Measurements from ENCODE around the gene BLNK. TPM values are rescaled to one million over a fixed set of nuclear protein-coding genes. Genes with fewer than 3 reads are reported as not detected.

BLNK gene
- total and polyA plus RNA-seq, 2 experiments from 2014 or later, result 0.11 TPM; not detected in 1

DNA sequence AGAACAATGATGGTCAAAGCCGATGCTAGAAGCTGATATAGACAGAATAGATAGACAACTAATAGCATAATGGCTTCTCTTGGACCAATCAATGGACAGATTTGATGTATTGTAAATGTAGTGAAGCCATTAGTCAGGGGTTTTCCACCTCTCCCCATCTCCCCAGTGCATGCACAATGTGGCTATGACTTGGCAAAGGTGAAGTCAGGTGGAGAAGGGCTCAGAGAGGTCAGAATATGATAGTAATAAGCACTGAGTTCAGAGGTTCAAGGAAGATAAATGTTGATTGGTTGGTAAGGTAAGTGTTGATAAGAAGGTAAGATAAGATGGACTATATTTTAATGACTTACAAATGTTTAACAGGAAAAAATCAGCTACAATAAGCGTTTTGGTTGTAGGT, 28.5 kb downstream of the BLNK start:
- peaks cover 2% of the 10 kb centered on the region for H3K27me3 Mint-ChIP-seq (ENCODE audit: insufficient read depth, low read depth, poor library complexity)
- no peak overlapping the region for H3K27ac ChIP-seq (ENCODE audit: low read depth)
- H3K27me3 ChIP-seq (ENCODE audit: insufficient read depth), result no peaks in the 10 kb centered on the region
- peak overlapping the region; percentile 49; the same call in 1 of the 2 replicates for H3K27ac Mint-ChIP-seq
- DNase-seq (ENCODE audit: low spot score), result no peak
- H3K9me3 Mint-ChIP-seq, result no peaks in the 10 kb centered on the region
- no peaks in the 10 kb centered on the region for H3K4me1 ChIP-seq (ENCODE audit: insufficient read depth)
- no peak overlapping the region for H3K4me3 ChIP-seq
- H3K79me2 ChIP-seq (replicated peaks; ENCODE audit: insufficient read depth), result no peaks in the 10 kb centered on the region
- H3K9me2 ChIP-seq (ENCODE audit: insufficient read depth), result no peaks in the 10 kb centered on the region
- no peaks in the 10 kb centered on the region for H3K4me1 Mint-ChIP-seq
- H3K4me2 ChIP-seq, result no peak overlapping the region
- TF ChIP-seq, protein P1, sequence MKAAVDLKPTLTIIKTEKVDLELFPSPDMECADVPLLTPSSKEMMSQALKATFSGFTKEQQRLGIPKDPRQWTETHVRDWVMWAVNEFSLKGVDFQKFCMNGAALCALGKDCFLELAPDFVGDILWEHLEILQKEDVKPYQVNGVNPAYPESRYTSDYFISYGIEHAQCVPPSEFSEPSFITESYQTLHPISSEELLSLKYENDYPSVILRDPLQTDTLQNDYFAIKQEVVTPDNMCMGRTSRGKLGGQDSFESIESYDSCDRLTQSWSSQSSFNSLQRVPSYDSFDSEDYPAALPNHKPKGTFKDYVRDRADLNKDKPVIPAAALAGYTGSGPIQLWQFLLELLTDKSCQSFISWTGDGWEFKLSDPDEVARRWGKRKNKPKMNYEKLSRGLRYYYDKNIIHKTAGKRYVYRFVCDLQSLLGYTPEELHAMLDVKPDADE (IDR thresholded peaks at IDR 0.05), result no peak
- TF ChIP-seq NANOG (IDR thresholded peaks at IDR 0.05; ENCODE audit: borderline replicate concordance) (no peak), JUNB (IDR thresholded peaks at IDR 0.05; ENCODE audit: unreplicated experiment) (no peak), ZNF114 (CRISPR knock-in tag; IDR thresholded peaks at IDR 0.05) (no peak), CREB1 (CRISPR knock-in tag; IDR thresholded peaks at IDR 0.05; ENCODE audit: low read depth) (no peak), EZH2 (IDR thresholded peaks at IDR 0.05; ENCODE audit: low read depth, unreplicated experiment) (no peak)
- H3K36me3 ChIP-seq (ENCODE audit: insufficient read depth), result no peaks in the 10 kb centered on the region
- peak overlapping the region; percentile 80; the same call in 1 of the 2 replicates for H2AFZ ChIP-seq
- H3K4me3 Mint-ChIP-seq, result no peak overlapping the region
- ATAC-seq, result no peak
- no peaks in the 10 kb centered on the region for H4K20me1 ChIP-seq (replicated peaks; ENCODE audit: insufficient read depth)
- no peaks in the 10 kb centered on the region for H3K36me3 Mint-ChIP-seq (ENCODE audit: low read depth)
- no peaks in the 10 kb centered on the region for H3F3A ChIP-seq (replicated peaks; ENCODE audit: low read depth)

DNA sequence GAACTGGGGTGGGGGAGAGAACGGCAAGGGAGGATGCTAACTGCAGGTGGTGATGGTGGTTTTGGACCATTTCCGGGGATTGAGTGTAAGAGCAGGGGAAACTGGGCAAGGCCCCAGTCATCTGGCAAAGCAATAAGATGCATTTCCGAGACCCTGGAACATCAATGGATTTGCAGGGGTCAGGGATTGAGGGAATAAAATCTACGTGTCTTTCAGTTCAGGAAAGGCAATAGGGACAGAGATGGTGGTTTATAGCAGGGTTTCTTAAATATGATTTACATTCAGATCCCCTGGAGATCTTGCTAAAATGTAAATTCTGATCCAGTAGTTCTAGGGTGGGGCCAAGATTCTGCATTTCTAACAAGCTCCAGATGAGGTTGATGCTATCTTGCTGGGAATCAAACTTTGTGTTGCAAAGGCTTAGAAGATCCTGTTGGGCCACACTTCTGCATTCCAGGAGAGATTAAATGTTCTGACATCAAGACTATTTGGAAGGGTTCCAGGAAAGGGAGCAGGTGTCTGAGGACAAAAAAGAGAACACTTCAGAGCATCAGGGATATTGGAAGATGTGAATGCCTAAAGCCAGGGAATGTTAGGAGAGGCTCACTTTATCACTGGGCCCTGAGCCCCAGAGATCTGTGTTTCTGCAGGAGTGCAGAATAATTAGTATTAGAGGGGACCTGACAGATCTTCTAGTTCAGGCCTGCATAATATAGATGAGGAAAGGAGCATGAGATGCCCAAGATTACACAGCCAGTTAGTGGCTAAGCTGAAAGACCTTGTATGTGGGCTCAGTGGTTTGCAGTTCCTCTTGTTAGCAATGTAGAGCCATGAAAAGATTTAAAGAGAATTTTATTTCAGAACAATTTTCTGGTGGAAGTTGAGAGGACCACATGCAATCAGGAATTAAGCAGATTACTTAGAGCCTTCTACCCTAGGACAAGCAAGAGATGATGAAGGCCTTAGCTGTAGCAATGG, 32.4 kb downstream of the BLNK start:
- Histone ChIP-seq H3K9me2 (ENCODE audit: insufficient read depth) (no peaks in the 10 kb centered on the region), H3K27me3 (ENCODE audit: insufficient read depth) (no peaks in the 10 kb centered on the region), H3K36me3 (ENCODE audit: insufficient read depth) (no peaks in the 10 kb centered on the region), H3K4me2 (no peak overlapping the region), H3K27ac (ENCODE audit: low read depth) (no peak overlapping the region), H2AFZ (no peak overlapping the region), H3K4me3 (no peak overlapping the region), H4K20me1 (replicated peaks; ENCODE audit: insufficient read depth) (no peaks in the 10 kb centered on the region), H3F3A (replicated peaks; ENCODE audit: low read depth) (no peaks in the 10 kb centered on the region), H3K4me1 (ENCODE audit: insufficient read depth) (no peaks in the 10 kb centered on the region), H3K79me2 (replicated peaks; ENCODE audit: insufficient read depth) (no peaks in the 10 kb centered on the region)
- TF ChIP-seq, protein P2, sequence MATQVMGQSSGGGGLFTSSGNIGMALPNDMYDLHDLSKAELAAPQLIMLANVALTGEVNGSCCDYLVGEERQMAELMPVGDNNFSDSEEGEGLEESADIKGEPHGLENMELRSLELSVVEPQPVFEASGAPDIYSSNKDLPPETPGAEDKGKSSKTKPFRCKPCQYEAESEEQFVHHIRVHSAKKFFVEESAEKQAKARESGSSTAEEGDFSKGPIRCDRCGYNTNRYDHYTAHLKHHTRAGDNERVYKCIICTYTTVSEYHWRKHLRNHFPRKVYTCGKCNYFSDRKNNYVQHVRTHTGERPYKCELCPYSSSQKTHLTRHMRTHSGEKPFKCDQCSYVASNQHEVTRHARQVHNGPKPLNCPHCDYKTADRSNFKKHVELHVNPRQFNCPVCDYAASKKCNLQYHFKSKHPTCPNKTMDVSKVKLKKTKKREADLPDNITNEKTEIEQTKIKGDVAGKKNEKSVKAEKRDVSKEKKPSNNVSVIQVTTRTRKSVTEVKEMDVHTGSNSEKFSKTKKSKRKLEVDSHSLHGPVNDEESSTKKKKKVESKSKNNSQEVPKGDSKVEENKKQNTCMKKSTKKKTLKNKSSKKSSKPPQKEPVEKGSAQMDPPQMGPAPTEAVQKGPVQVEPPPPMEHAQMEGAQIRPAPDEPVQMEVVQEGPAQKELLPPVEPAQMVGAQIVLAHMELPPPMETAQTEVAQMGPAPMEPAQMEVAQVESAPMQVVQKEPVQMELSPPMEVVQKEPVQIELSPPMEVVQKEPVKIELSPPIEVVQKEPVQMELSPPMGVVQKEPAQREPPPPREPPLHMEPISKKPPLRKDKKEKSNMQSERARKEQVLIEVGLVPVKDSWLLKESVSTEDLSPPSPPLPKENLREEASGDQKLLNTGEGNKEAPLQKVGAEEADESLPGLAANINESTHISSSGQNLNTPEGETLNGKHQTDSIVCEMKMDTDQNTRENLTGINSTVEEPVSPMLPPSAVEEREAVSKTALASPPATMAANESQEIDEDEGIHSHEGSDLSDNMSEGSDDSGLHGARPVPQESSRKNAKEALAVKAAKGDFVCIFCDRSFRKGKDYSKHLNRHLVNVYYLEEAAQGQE (IDR thresholded peaks at IDR 0.05; ENCODE audit: unreplicated experiment), result no peak
- H3K36me3 Mint-ChIP-seq (ENCODE audit: low read depth), result no peaks in the 10 kb centered on the region
- H3K27me3 Mint-ChIP-seq (ENCODE audit: insufficient read depth, low read depth, poor library complexity), result peaks cover 2% of the 10 kb centered on the region
- ATAC-seq, result no peak
- H3K27ac Mint-ChIP-seq, result no peak overlapping the region
- H3K4me1 Mint-ChIP-seq, result no peaks in the 10 kb centered on the region; the same call in 2 of the 3 replicates
- H3K9me3 Mint-ChIP-seq, result no peaks in the 10 kb centered on the region
- no peak for DNase-seq (ENCODE audit: low spot score)
- H3K4me3 Mint-ChIP-seq, result no peak overlapping the region
